Breast epithelium (tissue), 4 donors: Measurements from ENCODE around the gene LZTS3. TPM values are rescaled to one million over a fixed set of nuclear protein-coding genes. Genes with fewer than 3 reads are reported as not detected.
A peak's percentile ranks its signal among the peaks of the same experiment; 100 is the strongest.

Experiments used
- DNase-seq, 2 donors: peaks; one replicate each; pipeline ENCODE4 v3.0.0-alpha.2; 2019; ENCODE audit warnings: low spot score in 2 of 2
- H3K27ac ChIP-seq, 2 donors: fragments of 200-600 bp; sonication (generic) in 1 of 2; one replicate each; pipeline ENCODE4 v1.5.1; 2016 to 2019; ENCODE audit warnings: mild to moderate bottlenecking in 1 of 2
- H3K27me3 ChIP-seq, 2 donors: fragments of 200-600 bp; sonication (generic) in 1 of 2; one replicate each; pipeline versions ENCODE4 v1.5.1 to v1.6.0; 2017 to 2019; ENCODE audit warnings: control low read depth in 1 of 2, mild to moderate bottlenecking in 1 of 2
- H3K36me3 ChIP-seq: fragments of 200-600 bp; one replicate; pipeline ENCODE4 v1.5.1; 2019
- H3K4me1 ChIP-seq, 2 donors: fragments of 200-600 bp; sonication (generic); one replicate each; pipeline ENCODE4 v1.5.1; 2016 to 2019; ENCODE audit warnings: control low read depth in 1 of 2
- H3K4me3 ChIP-seq, 3 donors: fragments of 200-600 bp; sonication (generic); 1 replicate in 2 of 3; 2 replicates in 1 of 3; pipeline ENCODE4 v1.5.1; 2016 to 2019; ENCODE audit warnings: mild to moderate bottlenecking in 3 of 3, moderate library complexity in 2 of 3
- H3K9me3 ChIP-seq, 2 donors: fragments of 200-600 bp; sonication (generic) in 1 of 2; one replicate each; pipeline ENCODE4 v1.5.1; 2016 to 2019; ENCODE audit warnings: control low read depth in 1 of 2
- POLR2A ChIP-seq: fragments of 450-650 bp; IDR thresholded peaks from one replicate; pipeline ENCODE4 v1.6.1; 2016; ENCODE audit warnings: antibody characterized with exemption, mild to moderate bottlenecking, moderate library complexity
- POLR2AphosphoS5 ChIP-seq, 3 donors: sonication (generic); formaldehyde crosslinking; IDR thresholded peaks; one replicate each; pipeline ENCODE4 v1.6.1; 2017; ENCODE audit warnings: antibody characterized with exemption in 3 of 3
- intact Hi-C: fragments of 100-400 bp; cut with DNase I; formaldehyde crosslinking; loops from one replicate; pipeline ENCODE4 v1.15.1; 2023; ENCODE audit warnings: low total_unique reads
- total RNA-seq, 3 donors: library from RNA; depleted of rRNA; stranded (reverse); fragments of >200 nt; gene quantifications; one replicate each; pipeline ENCODE4 v1.1.0, GENCODE V29; 2016
- TF ChIP-seq, protein P1 (sequence below), 3 donors: fragments of 450-650 bp; IDR thresholded peaks; one replicate each; pipeline ENCODE4 v1.5.1; 2016 to 2017; ENCODE audit warnings: antibody characterized with exemption in 3 of 3, mild to moderate bottlenecking in 3 of 3, moderate library complexity in 3 of 3

Gene LZTS3
- total RNA-seq, 3 donors from 2014 or later, result 9.3 to 12.1 (median 11.3) TPM

- Histone ChIP-seq H3K36me3 (no peaks in the 10 kb centered on the region), H3K9me3 (no peaks in the 10 kb centered on the region), H3K4me3 (peak overlapping the region; percentile 78 to 83 (median 79)), H3K4me1 (peaks cover 0 to 4% of the 10 kb centered on the region in 2 donors), H3K27me3 (no peaks in the 10 kb centered on the region), H3K27ac (peak overlapping the region; percentile 75 to 85)
- peak; percentile 84 to 89 for DNase-seq
- intact Hi-C loops, result no loop called here
- no peak for TF ChIP-seq POLR2A
- peak in 1 of 3 donors; percentile 40 for TF ChIP-seq POLR2AphosphoS5 (IDR thresholded peaks at IDR 0.05)
- TF ChIP-seq, protein P1, sequence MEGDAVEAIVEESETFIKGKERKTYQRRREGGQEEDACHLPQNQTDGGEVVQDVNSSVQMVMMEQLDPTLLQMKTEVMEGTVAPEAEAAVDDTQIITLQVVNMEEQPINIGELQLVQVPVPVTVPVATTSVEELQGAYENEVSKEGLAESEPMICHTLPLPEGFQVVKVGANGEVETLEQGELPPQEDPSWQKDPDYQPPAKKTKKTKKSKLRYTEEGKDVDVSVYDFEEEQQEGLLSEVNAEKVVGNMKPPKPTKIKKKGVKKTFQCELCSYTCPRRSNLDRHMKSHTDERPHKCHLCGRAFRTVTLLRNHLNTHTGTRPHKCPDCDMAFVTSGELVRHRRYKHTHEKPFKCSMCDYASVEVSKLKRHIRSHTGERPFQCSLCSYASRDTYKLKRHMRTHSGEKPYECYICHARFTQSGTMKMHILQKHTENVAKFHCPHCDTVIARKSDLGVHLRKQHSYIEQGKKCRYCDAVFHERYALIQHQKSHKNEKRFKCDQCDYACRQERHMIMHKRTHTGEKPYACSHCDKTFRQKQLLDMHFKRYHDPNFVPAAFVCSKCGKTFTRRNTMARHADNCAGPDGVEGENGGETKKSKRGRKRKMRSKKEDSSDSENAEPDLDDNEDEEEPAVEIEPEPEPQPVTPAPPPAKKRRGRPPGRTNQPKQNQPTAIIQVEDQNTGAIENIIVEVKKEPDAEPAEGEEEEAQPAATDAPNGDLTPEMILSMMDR (IDR thresholded peaks at IDR 0.05), result peak in 2 of 3 donors; percentile 30 to 35
Observed at GRCh38 chr20:3173610-3174441, 477 bp upstream of the LZTS3 start.

DNA sequence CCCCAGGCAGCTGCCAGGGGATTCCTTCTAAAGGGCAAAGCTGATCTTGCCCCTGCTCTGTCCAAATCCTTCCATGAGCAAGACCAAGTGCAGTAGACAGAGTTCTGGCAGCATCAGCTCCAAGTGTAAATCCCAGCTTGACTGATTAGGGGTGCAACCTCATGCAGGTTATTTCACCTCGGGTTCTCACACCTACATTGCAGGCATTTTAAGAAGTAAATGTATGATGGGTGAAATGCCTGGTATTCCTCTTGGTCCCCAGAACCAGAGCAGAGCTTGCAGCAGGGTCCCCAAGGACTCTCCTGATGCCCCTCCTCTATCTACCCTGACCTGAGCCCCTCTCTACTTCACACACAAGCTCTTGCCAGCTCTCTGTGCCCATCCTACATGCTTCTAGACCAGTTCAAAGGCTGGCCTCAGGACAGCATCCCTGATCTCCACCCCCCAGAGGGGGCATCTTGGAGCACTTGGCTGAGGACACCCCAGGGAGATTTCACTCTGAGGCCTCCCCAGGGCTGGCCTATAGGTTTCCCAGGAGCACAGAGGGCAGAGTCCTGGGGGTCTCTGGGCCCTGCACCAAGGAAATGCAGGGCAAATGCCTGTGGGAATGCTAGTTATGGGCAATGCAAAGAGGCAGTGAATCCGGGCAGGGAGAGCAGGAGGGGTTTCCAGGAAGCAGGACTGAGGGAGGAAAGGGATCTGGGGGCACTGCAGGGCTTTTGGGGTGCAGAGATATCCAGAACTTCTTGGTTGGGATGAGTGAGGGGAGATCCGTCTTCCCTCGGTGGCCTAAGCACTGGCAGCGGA lies 1.0 kb downstream of the LZTS3 start:
- no peaks in the 10 kb centered on the region for H3K36me3 ChIP-seq
- TF ChIP-seq, protein P1 (IDR thresholded peaks at IDR 0.05), result no peak
- no peak for TF ChIP-seq POLR2A
- no peak for TF ChIP-seq POLR2AphosphoS5 (IDR thresholded peaks at IDR 0.05)
- no peaks in the 10 kb centered on the region for H3K27me3 ChIP-seq
- peak overlapping the region; percentile 75 to 85 for H3K27ac ChIP-seq
- intact Hi-C loops, result no loop called here
- no peak for DNase-seq
- no peaks in the 10 kb centered on the region for H3K9me3 ChIP-seq
- peak overlapping the region; percentile 78 to 83 (median 79) for H3K4me3 ChIP-seq
- peaks cover 0 to 4% of the 10 kb centered on the region in 2 donors for H3K4me1 ChIP-seq

DNA sequence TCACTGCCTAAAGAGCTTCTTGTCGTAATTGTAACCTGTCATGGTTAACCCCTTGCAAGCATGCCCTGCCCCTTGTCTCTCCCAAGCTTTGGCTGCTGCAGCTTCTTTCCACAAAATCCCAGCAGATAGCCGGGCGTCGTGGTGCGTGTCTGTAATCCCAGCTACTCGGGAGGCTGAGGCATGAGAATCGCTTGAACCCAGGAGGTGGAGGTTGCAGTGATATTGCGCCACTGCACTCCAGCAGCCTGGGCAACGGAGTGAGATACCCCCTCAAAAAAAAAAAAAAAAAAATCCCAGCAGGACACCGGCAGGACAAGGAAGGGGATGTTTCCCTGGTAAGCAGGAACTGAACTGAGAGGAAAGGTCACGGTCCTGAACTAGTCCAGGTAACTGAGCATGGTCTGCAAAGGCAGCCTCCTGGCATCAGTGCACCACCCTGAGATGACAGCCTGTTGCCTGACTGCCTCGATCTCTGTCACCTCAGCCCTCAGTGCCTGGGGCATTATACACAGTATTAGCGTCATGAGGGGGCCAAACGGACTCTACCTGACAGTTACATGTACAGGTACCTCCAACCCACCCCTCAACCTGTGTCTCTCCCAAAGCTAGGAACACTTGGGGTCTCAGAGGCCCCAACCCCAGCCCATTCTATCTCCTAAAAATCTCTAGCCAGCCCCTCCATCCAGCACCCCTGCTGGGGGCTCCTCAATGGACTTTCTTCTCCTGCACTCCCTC lies 1.8 kb downstream of the LZTS3 start:
- no peaks in the 10 kb centered on the region for H3K9me3 ChIP-seq
- peaks cover 0 to 4% of the 10 kb centered on the region in 2 donors for H3K4me1 ChIP-seq
- TF ChIP-seq, protein P1 (IDR thresholded peaks at IDR 0.05), result no peak
- TF ChIP-seq POLR2AphosphoS5 (IDR thresholded peaks at IDR 0.05), result no peak
- TF ChIP-seq POLR2A, result no peak
- no peak overlapping the region for H3K27ac ChIP-seq
- H3K36me3 ChIP-seq, result no peaks in the 10 kb centered on the region
- H3K27me3 ChIP-seq, result no peaks in the 10 kb centered on the region
- intact Hi-C loops, result no loop called here
- no peak overlapping the region for H3K4me3 ChIP-seq
- no peak for DNase-seq

GRCh38 chr20:3168829-3169590 lies 4.3 kb downstream of the LZTS3 start:
- intact Hi-C loops, result no loop called here
- DNase-seq, result no peak
- peaks cover 0 to 4% of the 10 kb centered on the region in 2 donors for H3K4me1 ChIP-seq

More at GRCh38 chr20:3168829-3169590, 4.3 kb downstream of the LZTS3 start:
- Histone ChIP-seq H3K27me3 (no peaks in the 10 kb centered on the region), H3K9me3 (no peaks in the 10 kb centered on the region), H3K36me3 (no peaks in the 10 kb centered on the region), H3K4me3 (no peak overlapping the region), H3K27ac (no peak overlapping the region)
- no peak for TF ChIP-seq POLR2AphosphoS5 (IDR thresholded peaks at IDR 0.05)
- no peak for TF ChIP-seq POLR2A
- TF ChIP-seq, protein P1 (IDR thresholded peaks at IDR 0.05), result no peak
